GM23338 (cell line): ENCODE results near the gene CD276.
A peak's percentile ranks its signal among the peaks of the same experiment; 100 is the strongest.

Source experiments
- CREB1 ChIP-seq: fragments of 250-450 bp; sonication (Bioruptor Pico); IDR thresholded peaks from 2 replicates; pipeline ENCODE4 v1.5.0; 2020; ENCODE audit warnings: low read depth, mild to moderate bottlenecking, moderate library complexity
- CTCF ChIP-seq, 2 experiments: fragments of 200-600 bp in 1 of 2; sonication (generic) in 1 of 2; conservative IDR thresholded peaks; 2 replicates each; pipeline versions ENCODE4 v1.5.1 to v1.6.1; 2016 to 2017; ENCODE audit warnings: antibody characterized with exemption in 2 of 2, low read depth in 2 of 2, mild to moderate bottlenecking in 2 of 2, moderate library complexity in 1 of 2
- EZH2 ChIP-seq: fragments of 200-600 bp; sonication (generic); IDR thresholded peaks from one replicate; pipeline ENCODE4 v1.8.0; 2017; ENCODE audit warnings: antibody characterized with exemption, mild to moderate bottlenecking, low read depth; ENCODE audit not compliant: unreplicated experiment
- EZH2phosphoT487 ChIP-seq: fragments of 200-600 bp; sonication (generic); IDR thresholded peaks from one replicate; pipeline ENCODE4 v1.8.1; 2018; ENCODE audit warnings: antibody characterized with exemption; ENCODE audit not compliant: unreplicated experiment
- JUNB ChIP-seq: IDR thresholded peaks from one replicate; pipeline ENCODE4 v1.6.1; 2016; ENCODE audit warnings: antibody characterized with exemption; ENCODE audit not compliant: unreplicated experiment
- POLR2AphosphoS5 ChIP-seq: IDR thresholded peaks from 2 replicates; pipeline ENCODE4 v1.6.1; 2016; ENCODE audit warnings: antibody characterized with exemption, low read depth
- STAT1 ChIP-seq: IDR thresholded peaks from one replicate; pipeline ENCODE4 v1.6.1; 2016; ENCODE audit warnings: antibody characterized with exemption; ENCODE audit not compliant: unreplicated experiment
- TF ChIP-seq, protein P1 (sequence below): IDR thresholded peaks from one replicate; pipeline ENCODE4 v1.6.1; 2018; ENCODE audit warnings: antibody characterized with exemption; ENCODE audit not compliant: unreplicated experiment

DNA sequence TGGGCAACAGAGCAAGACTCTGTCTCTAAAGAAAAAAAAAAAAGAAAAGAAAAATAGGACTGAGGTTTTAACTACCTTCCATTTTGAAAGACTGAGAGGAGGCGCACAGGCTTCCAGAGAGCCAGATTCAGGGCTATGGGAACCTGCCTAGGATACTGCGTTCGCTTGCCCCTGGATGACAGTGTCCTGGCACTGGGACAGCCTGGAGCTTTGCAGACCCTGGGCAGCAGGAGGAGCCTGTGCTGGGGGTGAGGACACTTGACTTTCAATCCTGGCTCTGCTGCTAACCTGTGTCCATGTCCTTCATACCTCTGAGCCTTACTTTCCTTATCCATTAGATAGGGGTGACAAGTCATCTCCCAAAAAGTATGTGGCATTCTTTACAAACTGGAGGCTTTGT lies 31.2 kb downstream of the CD276 start:
- peak in 1 of 2 experiments; percentile 28; a peak in 2 of 4 replicates for TF ChIP-seq CTCF (conservative IDR thresholded peaks at IDR 0.05; ENCODE audit: low read depth in 2 of 2)
- TF ChIP-seq, protein P1, sequence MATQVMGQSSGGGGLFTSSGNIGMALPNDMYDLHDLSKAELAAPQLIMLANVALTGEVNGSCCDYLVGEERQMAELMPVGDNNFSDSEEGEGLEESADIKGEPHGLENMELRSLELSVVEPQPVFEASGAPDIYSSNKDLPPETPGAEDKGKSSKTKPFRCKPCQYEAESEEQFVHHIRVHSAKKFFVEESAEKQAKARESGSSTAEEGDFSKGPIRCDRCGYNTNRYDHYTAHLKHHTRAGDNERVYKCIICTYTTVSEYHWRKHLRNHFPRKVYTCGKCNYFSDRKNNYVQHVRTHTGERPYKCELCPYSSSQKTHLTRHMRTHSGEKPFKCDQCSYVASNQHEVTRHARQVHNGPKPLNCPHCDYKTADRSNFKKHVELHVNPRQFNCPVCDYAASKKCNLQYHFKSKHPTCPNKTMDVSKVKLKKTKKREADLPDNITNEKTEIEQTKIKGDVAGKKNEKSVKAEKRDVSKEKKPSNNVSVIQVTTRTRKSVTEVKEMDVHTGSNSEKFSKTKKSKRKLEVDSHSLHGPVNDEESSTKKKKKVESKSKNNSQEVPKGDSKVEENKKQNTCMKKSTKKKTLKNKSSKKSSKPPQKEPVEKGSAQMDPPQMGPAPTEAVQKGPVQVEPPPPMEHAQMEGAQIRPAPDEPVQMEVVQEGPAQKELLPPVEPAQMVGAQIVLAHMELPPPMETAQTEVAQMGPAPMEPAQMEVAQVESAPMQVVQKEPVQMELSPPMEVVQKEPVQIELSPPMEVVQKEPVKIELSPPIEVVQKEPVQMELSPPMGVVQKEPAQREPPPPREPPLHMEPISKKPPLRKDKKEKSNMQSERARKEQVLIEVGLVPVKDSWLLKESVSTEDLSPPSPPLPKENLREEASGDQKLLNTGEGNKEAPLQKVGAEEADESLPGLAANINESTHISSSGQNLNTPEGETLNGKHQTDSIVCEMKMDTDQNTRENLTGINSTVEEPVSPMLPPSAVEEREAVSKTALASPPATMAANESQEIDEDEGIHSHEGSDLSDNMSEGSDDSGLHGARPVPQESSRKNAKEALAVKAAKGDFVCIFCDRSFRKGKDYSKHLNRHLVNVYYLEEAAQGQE, result no peak
- TF ChIP-seq EZH2, result no peak
- TF ChIP-seq STAT1, result no peak
- TF ChIP-seq POLR2AphosphoS5, result no peak
- no peak for TF ChIP-seq EZH2phosphoT487
- TF ChIP-seq CREB1 (CRISPR knock-in tag), result no peak
- no peak for TF ChIP-seq JUNB
